HG02840 (cell line): ENCODE results near the gene GSE1.

Experiments used
- ATAC-seq: cut with Tn5 transposase; IDR thresholded peaks from one replicate; pipeline ENCODE4 v1.9.1; 2021; ENCODE audit warnings: mild to moderate bottlenecking, moderate library complexity, moderate number of reproducible peaks; ENCODE audit not compliant: unreplicated experiment, low FRiP score

GSE1 gene

GRCh38 chr16:85612801-85613603 is at the start of gene GSE1:
GSE1 (plus strand) TSS chr16:85613322; CDS start chr16:85613392, 70 bp downstream.
- ATAC-seq = peak; percentile 48

DNA sequence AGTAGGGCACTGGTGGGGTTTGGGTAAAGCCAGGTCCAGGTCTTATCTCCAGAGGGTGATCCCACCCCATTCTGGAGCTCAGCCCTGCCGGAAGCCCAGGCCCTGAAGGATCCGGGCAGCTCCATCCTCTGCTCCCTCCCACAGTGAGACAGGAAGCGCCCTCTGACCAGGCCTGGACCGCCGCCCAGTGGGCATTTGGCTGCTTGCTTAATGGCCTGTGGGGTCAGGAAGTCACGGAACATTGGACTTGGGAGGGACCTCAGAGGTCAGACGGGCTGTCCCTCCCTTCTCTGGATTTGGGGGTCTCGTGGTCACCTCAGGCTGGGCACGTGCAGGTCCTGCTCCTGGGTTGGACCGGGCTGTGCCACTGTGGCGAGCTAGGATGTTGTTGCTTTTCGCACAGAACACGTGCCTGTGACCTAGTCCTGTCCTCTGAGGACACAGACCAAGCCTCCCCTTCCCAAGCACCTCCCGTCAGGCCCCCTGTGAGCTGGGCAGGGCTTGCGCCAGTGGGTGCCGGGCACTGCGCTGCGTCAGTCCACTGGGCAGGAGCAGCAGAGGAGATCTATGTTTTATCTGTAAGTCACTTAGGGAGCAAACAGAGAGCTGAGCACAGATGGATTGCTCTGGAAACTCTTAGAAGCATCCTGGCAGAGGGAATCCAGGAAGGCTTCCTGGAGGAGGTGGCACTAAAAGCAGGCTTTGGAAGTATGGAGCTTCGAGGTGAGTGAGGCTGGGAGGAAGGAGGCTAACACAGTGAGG is 49.4 kb upstream of the GSE1 start:
- ATAC-seq = no peak

GRCh38 chr16:85564277-85565051 is 48.7 kb upstream of the GSE1 start:
- no peak for ATAC-seq

GRCh38 chr16:85565340-85565739 is 47.8 kb upstream of the GSE1 start:
- ATAC-seq = no peak

DNA sequence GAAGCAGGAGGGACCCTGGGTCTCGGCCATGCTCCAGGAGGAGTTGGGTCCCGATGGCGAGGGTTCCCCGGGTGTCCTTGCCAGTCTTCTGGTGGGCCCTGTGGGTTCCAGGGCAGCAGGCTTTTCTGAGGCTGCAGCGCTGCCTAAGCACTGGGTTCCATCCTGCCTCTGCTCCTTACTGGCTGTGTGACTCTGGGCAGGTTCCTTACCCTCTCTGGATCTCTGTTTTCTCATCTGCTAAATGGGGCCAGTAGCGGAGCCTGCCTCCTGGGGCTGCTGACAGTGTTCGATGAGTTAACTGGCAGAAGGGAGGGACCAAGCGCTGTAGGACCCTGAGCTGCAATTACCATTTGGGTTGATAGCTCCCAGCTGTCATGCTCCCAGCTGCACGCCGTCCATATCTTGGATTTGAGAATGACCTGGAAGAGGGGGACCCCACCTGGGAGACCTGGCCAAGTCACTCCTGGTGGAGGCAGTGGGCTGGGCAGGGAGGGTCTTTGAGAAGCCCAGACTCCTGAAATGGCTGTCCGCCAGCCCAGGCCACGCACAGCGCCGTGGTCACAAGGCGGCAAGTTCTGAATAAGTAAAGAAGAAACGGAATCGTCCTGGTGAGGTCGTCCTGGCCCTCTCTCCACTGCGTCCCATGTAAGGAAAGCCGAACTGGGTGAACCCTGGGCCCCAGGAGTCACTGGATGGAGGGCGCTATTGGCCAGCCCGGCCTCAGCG is 47.2 kb upstream of the GSE1 start:
- no peak for ATAC-seq

DNA sequence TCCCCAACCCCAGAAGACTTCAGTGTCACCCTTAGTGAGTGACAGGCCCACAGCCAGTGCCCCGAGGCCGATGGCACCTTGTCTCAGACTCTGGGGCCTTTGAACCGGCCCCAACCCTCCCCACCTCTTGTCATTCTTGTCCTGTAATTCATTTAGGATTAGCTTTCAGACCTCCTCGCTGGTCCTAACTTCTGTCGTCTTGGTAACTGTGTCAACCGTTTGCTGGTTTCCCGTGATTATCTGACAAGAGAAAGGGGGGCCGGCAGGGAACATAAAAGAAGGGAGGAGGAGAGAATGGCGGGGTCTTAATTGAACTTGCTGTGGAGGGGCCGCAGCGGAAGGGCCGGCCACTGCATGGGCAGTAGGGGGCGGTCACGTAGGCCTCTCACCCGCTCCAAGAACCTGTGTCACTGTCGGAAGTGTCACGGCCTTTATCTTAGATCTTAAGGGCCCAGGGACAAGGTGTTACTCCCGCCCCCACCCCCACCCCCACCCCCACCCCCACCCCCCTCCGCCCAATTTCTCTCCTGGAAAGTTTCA is 46.5 kb upstream of the GSE1 start:
- ATAC-seq = no peak

DNA sequence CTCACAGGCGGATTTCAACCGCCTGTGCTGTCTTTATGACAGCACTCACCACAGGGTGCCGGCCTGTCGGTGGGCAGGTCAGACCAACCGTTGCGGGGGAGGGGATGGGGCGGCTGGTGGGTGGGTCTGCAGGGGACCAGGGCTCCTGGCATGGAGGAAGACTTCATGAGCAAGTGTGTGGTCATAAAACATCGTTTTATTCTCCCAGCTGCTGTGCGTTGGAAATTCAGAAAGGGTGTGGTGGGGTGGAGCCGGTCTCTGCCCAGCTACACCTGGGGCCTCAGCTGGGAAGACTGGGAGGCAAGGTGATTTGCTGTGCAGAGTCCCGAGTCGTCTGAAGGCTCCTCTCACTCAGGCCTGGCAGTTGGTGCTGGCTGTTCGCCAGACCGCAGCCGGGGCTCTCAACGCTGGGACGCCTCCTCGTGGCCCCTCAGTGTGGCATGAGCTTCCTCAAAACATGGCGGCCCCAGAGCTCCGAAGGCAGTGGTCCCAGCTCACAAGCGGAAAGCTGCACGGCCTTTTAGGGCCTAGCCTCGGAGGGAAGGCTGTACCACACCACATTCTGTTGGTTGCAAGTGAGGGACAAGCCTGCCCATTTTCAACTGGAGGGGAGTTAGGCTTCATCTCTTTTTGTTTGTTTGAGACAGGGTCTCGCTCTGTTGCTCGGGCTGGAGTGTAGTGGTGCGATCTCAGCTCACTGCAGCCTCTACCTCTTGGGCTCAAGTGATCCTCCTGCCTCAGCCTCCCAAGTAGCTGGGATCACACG is 45.8 kb upstream of the GSE1 start:
- no peak for ATAC-seq

DNA sequence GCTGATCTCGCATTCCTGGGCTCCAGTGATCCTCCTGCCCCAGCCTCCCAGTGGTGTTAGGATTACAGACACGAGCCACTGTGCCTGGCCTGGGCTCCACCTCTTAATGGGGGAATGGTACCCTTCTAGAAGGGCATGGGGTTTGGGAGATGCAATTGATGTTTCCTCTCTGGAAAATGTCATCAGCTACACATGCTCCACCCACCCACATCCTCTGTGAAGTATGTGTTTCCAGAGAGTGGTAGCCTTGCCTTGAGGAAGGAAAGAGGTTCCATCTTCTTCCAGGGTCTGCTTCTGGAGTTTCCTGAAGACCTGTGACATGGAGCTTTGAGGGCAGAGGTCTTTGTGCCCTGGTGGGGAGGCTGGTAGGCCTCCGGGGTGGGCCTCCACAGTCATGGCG is 45.2 kb upstream of the GSE1 start:
- no peak for ATAC-seq

DNA sequence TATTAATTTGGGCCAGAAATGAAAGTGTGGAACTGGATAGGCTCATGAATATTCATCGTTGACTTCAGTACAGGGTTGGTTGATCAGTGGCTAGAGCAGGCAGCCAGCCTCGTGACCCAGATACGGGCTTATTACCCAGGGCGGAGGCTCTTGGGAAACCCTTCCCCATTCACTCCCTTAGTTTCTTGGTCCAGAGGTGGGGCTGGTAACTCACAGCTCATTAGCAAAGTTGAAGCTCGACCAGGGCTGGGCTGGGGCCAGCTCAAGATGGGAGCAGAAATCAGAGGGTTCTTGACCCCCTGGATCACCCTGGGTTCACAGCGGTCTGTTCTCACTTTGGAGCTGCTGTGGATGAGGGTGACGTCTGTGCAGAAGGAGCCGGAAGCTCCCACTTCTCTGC is 44.6 kb upstream of the GSE1 start:
- no peak for ATAC-seq

DNA sequence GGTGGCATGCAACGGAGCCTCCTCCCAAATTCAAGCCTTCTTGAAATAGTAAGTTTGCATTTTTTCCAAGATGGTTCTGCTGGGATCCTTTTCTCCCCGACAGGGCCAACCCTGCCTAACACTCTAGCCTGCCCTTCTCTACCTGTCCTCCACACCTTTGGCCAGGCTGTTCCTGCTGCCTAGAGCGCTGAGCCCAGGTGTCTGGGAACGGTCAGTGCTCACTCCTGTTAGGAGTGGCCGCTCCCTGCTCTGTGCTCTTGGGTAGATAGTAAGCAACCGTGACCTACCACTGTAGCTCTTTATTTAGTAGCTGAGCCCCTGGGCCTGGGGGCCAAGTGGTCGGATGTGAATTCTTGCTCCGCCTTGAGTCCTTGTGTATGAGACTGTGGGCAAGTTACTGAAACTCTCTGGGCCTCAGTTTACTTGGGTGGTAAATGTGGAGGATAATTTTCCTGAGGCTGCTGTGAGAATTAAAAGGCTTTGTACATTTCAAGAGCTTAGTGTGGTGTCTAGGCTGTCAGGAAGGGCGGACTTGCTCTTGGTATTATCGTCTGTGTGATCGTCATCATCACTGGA is 44.0 kb upstream of the GSE1 start:
- no peak for ATAC-seq

DNA sequence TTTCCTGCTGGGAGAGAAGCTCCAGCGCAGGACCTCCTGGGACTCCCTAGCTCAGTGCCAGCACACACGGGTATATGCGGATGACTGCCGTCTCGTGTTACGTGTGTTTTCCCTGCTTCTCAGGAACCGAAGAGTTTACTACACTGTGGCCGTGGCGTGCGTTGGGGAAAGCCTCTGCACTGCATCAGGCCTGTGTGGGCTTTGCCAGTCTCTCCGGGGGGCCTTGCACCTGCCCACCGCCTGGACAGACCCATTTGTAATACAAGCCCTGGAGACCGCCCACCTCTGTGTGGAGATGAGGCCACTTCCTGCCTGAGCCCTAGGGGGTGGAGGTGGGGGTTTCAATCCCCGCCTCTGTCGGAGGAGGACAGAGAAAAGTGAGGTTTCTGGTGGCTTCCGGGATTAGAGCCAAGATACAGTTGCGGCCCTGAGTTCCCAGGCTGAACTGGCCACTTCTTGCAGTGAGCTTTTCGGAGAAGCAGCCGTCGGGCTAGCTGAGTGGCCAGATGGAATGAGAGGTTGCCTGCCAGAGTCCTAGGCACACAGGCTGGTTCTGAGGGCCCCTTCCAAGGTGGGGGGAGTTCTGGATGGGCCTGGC is 43.4 kb upstream of the GSE1 start:
- ATAC-seq = no peak

DNA sequence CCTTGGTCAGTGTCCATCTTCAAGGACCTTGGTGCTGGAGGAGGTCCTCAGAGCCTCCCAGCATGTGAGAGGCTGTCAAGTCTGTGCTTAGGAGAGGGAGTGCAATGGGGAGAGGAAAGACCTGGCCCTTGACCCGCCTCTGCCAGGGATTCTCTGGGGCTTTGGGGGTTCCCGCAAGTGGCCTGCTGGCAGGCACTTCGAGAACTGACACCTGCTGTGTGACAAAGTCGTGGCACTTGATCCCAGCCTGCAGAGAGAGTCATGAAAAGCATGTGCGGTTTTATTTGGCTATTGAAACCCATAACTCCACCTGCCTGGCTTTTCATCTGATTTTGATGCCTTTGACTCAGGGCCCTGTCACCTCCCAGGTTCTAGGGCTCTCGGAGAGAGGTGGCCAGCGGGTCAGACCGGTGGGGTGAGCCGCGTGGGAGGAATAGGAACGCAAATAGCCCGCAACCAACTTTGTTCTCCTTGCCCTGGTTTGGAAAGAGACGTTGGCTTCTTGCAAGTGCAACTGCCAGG is 42.8 kb upstream of the GSE1 start:
- ATAC-seq = no peak

- ATAC-seq = no peak
These were observed 42.2 kb upstream of the GSE1 start for GRCh38 chr16:85570735-85571562.

- ATAC-seq = no peak
These were observed 41.6 kb upstream of the GSE1 start for GRCh38 chr16:85571563-85571812.

DNA sequence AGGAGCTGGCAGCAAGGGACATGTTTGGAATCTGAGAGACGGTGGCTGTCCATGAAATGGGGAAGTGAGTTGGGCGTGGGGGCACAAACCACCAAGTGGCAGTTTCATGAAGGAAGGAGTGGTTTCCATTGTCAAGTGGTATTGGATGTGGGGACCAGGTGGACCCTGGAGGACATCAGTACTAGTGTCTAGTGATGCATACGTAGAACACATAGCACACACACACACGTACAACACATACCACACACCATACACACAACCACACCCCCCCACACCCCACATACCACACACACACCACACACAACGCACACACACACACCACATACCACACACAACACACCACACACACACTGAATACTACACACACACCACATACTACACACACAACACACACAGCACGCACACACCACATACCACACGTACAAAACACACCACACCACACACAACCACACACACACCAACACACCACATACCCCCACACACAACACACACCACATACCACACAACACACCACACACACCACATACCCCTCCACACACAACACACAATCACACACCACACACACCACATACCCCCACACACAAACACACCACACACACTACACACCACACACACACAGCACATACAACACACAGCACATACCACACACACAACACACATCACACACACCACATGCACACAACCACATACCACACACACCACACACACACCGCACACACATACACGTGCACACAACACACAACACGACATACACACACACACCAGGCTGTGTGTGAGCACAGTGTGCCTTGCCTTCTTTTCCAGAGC is 41.1 kb upstream of the GSE1 start:
- ATAC-seq = no peak

DNA sequence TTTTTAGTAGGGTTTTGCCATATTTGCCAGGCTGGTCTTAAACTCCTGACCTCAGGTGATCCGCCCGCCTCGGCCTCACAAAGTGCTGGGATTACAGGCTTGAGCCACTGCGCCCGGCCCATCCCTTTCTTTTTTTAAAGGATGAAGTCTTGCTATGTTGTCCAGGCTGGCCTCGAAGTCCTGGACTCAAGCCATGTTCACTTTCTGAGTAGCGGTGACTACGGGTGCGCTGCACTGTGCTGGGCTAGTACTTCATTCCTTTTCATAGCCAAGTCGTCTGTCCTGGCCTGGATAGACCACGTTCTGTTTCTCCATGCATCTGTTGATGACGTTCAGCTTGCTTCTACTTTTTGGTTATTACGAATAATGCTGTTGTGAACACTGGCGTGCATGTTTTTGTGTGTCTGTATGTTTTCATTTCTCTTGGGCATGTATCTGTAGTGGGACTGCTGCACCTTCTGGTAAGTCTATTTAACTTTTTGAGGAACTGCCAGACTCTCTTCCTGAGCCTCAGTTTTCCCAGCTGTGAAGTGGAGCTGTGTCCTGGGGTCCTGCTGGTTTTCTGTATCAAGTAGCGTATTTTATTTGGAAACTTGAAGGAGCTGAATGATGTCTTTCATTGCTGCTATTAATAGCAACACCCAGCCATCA is 40.0 kb upstream of the GSE1 start:
- ATAC-seq = no peak
